Bronchial epithelial cell (primary cell): Measurements from ENCODE around the gene P4HB. TPM values are rescaled to one million over a fixed set of nuclear protein-coding genes. Genes with fewer than 3 reads are reported as not detected.

ENCODE experiments used
- DNase-seq: peaks from one replicate; pipeline ENCODE4 v3.0.0-alpha.2; 2010; ENCODE audit warnings: low read depth
- FAIRE-seq: peaks from 2 replicates; lab custom pipeline; 2011; peaks lifted over from hg19 to GRCh38; lab: Jason Lieb, UNC
- H3K27me3 ChIP-seq: 2 replicates; pipeline ENCODE4 v1.5.1; 2011; ENCODE audit warnings: low read length; ENCODE audit not compliant: control insufficient read depth, insufficient read depth
- H3K36me3 ChIP-seq: 2 replicates; pipeline ENCODE4 v1.5.1; 2011; ENCODE audit warnings: low read length; ENCODE audit not compliant: control insufficient read depth, insufficient read depth
- H3K4me3 ChIP-seq: 2 replicates; pipeline ENCODE4 v1.5.1; 2011; ENCODE audit warnings: mild to moderate bottlenecking, low read depth, low read length, control low read depth
- CTCF ChIP-seq: IDR thresholded peaks from 2 replicates; pipeline ENCODE4 v1.5.1; 2011; ENCODE audit warnings: mild to moderate bottlenecking, moderate library complexity, low read length, control low read depth, inconsistent platforms; ENCODE audit not compliant: insufficient read depth, severe bottlenecking
- total RNA-seq: library from RNA; depleted of rRNA; stranded (reverse); fragments of >200 nt; gene quantifications from 2 replicates; pipeline ENCODE4 v1.2.1, GENCODE V29; 2014

P4HB gene
- total RNA-seq, 1 donor from 2014 or later, result 673 TPM

- H3K36me3 ChIP-seq, result no peaks in the 10 kb centered on the region
- FAIRE-seq, result no peak
- DNase-seq, result no peak
- TF ChIP-seq CTCF, result no peak
- H3K27me3 ChIP-seq, result no peaks in the 10 kb centered on the region
- H3K4me3 ChIP-seq, result no peak overlapping the region
Measured at GRCh38 chr17:81828656-81829055, 31.7 kb downstream of the P4HB start.

GRCh38 chr17:81825841-81826466 lies 34.4 kb downstream of the P4HB start:
- FAIRE-seq (no peak), DNase-seq (no peak)
- Histone ChIP-seq H3K27me3 (no peaks in the 10 kb centered on the region), H3K36me3 (no peaks in the 10 kb centered on the region), H3K4me3 (no peak overlapping the region)
- TF ChIP-seq CTCF, result peak; percentile 14

- TF ChIP-seq CTCF, result no peak
- Histone ChIP-seq H3K4me3 (no peak overlapping the region), H3K36me3 (no peaks in the 10 kb centered on the region), H3K27me3 (no peaks in the 10 kb centered on the region)
- no peak for FAIRE-seq
- DNase-seq, result no peak
Measured at GRCh38 chr17:81824595-81824994, 35.7 kb downstream of the P4HB start.

- DNase-seq (no peak), FAIRE-seq (no peak)
- Histone ChIP-seq H3K36me3 (no peaks in the 10 kb centered on the region), H3K27me3 (no peaks in the 10 kb centered on the region), H3K4me3 (no peak overlapping the region)
- TF ChIP-seq CTCF, result no peak
Measured at GRCh38 chr17:81823820-81824550, 36.4 kb downstream of the P4HB start.

GRCh38 chr17:81822996-81823819 lies 37.1 kb downstream of the P4HB start:
- no peak for FAIRE-seq
- TF ChIP-seq CTCF, result no peak
- no peak overlapping the region for H3K4me3 ChIP-seq
- H3K36me3 ChIP-seq, result no peaks in the 10 kb centered on the region
- no peak for DNase-seq
- no peaks in the 10 kb centered on the region for H3K27me3 ChIP-seq
